IMR-90 (cell line): ENCODE measurements around the gene ZNF575. TPM values are rescaled to one million over a fixed set of nuclear protein-coding genes. Genes with fewer than 3 reads are reported as not detected.

Source experiments
- ATAC-seq: fragments of 200-7000 bp; cut with Tn5 transposase; 2 replicates; pipeline ENCODE4 v1.9.1; 2020; ENCODE audit warnings: low read depth, mild to moderate bottlenecking, moderate library complexity
- BruUV-seq: library from RNA; stranded (reverse); fragments of 400-500 nt; replicated peaks from 2 replicates; lab custom pipeline; 2021; lab: Mats Ljungman, UMichigan
- CTCF ChIA-PET: fragments of 300-600 bp; formaldehyde crosslinking; extraction: SDS; loops from one replicate; lab custom pipeline; 2021; ENCODE audit warnings: antibody characterized with exemption; lab: Yijun Ruan, JAX
- POLR2A ChIA-PET: fragments of 300-600 bp; sonication (Branson Sonifier 250); formaldehyde crosslinking; loops from one replicate; lab custom pipeline; 2022; ENCODE audit warnings: antibody characterized with exemption; ENCODE audit not compliant: unreplicated experiment; lab: Charles Lee
- DNase-seq: peaks from one replicate; pipeline ENCODE4 v3.0.0; 2013
- H2AFZ ChIP-seq: replicated peaks from 2 replicates; pipeline ENCODE3; 2013; ENCODE audit warnings: low read length, mild to moderate bottlenecking; ENCODE audit not compliant: poor library complexity
- H2AK5ac ChIP-seq: 2 replicates; pipeline ENCODE4 v1.6.1; 2013; ENCODE audit warnings: low read depth, low read length, inconsistent platforms
- H2AK9ac ChIP-seq: replicated peaks from 2 replicates; pipeline ENCODE3; 2013; ENCODE audit warnings: mild to moderate bottlenecking, low read depth, low read length, moderate library complexity; ENCODE audit not compliant: poor library complexity
- H2BK120ac ChIP-seq: 2 replicates; pipeline ENCODE4 v1.6.1; 2013; ENCODE audit warnings: low read depth, low read length, inconsistent platforms
- H2BK15ac ChIP-seq: 3 replicates; pipeline ENCODE4 v1.6.1; 2013; ENCODE audit warnings: low read depth, low read length, inconsistent platforms
- H2BK20ac ChIP-seq: 2 replicates; pipeline ENCODE4 v1.6.1; 2013; ENCODE audit warnings: low read depth, mild to moderate bottlenecking, inconsistent platforms, low read length, moderate library complexity
- H2BK5ac ChIP-seq: 2 replicates; pipeline ENCODE4 v1.6.1; 2013; ENCODE audit warnings: mild to moderate bottlenecking, low read depth, low read length, inconsistent platforms; ENCODE audit not compliant: poor library complexity, severe bottlenecking
- H3K14ac ChIP-seq: replicated peaks from 2 replicates; pipeline ENCODE4 v1.6.1; 2013; ENCODE audit warnings: low read depth, low read length, inconsistent platforms
- H3K18ac ChIP-seq: 2 replicates; pipeline ENCODE4 v1.6.1; 2013; ENCODE audit warnings: low read depth, low read length, control low read depth
- H3K23ac ChIP-seq: 2 replicates; pipeline ENCODE4 v1.6.1; 2013; ENCODE audit warnings: low read depth, low read length, inconsistent platforms
- H3K27ac ChIP-seq: 2 replicates; pipeline ENCODE4 v1.5.1; 2013; ENCODE audit warnings: mild to moderate bottlenecking, control low read depth, low read length; ENCODE audit not compliant: insufficient read depth
- H3K27me3 ChIP-seq: 2 replicates; pipeline ENCODE4 v1.6.1; 2013; ENCODE audit warnings: low read length; ENCODE audit not compliant: control insufficient read depth, insufficient read depth
- H3K36me3 ChIP-seq: 2 replicates; pipeline ENCODE4 v1.6.1; 2013; ENCODE audit warnings: low read length, mixed read lengths; ENCODE audit not compliant: control insufficient read depth, insufficient read depth
- H3K4ac ChIP-seq: 2 replicates; pipeline ENCODE4 v1.6.1; 2013; ENCODE audit warnings: low read depth, low read length, inconsistent platforms
- H3K4me1 ChIP-seq: 2 replicates; pipeline ENCODE4 v1.6.1; 2013; ENCODE audit warnings: low read length, mixed read lengths; ENCODE audit not compliant: control insufficient read depth, insufficient read depth
- H3K4me2 ChIP-seq: 2 replicates; pipeline ENCODE4 v1.6.1; 2013; ENCODE audit warnings: low read depth, mild to moderate bottlenecking, control low read depth, low read length, moderate library complexity
- H3K4me3 ChIP-seq: 2 replicates; pipeline ENCODE4 v1.5.1; 2013; ENCODE audit warnings: low read depth, mild to moderate bottlenecking, control low read depth, low read length, moderate library complexity; ENCODE audit not compliant: insufficient read depth
- H3K56ac ChIP-seq: 2 replicates; pipeline ENCODE4 v1.6.1; 2013; ENCODE audit warnings: low read length, inconsistent platforms; ENCODE audit not compliant: insufficient read depth; ENCODE audit errors: extremely low read depth
- H3K79me1 ChIP-seq, 2 experiments: 2 replicates each; pipeline ENCODE4 v1.6.1; 2013; ENCODE audit warnings: low read length in 2 of 2, inconsistent platforms in 1 of 2, low read depth in 1 of 2
- H3K9ac ChIP-seq: 2 replicates; pipeline ENCODE4 v1.6.1; 2013; ENCODE audit warnings: low read depth, low read length, control low read depth
- H3K9me1 ChIP-seq: 2 replicates; pipeline ENCODE4 v1.6.1; 2013; ENCODE audit warnings: low read length, inconsistent platforms; ENCODE audit not compliant: insufficient read depth
- H3K9me3 ChIP-seq: 2 replicates; pipeline ENCODE4 v1.6.1; 2013; ENCODE audit warnings: low read length; ENCODE audit not compliant: control insufficient read depth, insufficient read depth
- H4K20me1 ChIP-seq: 2 replicates; pipeline ENCODE4 v1.6.1; 2013; ENCODE audit warnings: low read length, inconsistent platforms; ENCODE audit not compliant: insufficient read depth
- H4K5ac ChIP-seq: 2 replicates; pipeline ENCODE4 v1.6.1; 2013; ENCODE audit warnings: mild to moderate bottlenecking, low read depth, low read length, control low read depth
- H4K8ac ChIP-seq, 2 experiments: 2 replicates each; pipeline ENCODE4 v1.6.1; 2013; ENCODE audit warnings: low read depth in 2 of 2, low read length in 2 of 2, control low read depth in 1 of 2, inconsistent platforms in 1 of 2
- H4K91ac ChIP-seq: 2 replicates; pipeline ENCODE4 v1.6.1; 2013; ENCODE audit warnings: low read depth, low read length, inconsistent platforms; ENCODE audit not compliant: insufficient read depth
- CHD1 ChIP-seq: IDR thresholded peaks from 2 replicates; pipeline ENCODE4 v1.6.1; 2012; ENCODE audit warnings: low read depth, low read length, improper control_type of control experiment
- FOS ChIP-seq: fragments of 150-350 bp; IDR thresholded peaks from 2 replicates; pipeline ENCODE4 v1.6.1; 2016; ENCODE audit warnings: low read depth, low read length
- MAFK ChIP-seq: IDR thresholded peaks from 2 replicates; pipeline ENCODE4 v1.6.1; 2012; ENCODE audit warnings: low read depth, low read length, improper control_type of control experiment
- MAZ ChIP-seq: IDR thresholded peaks from 2 replicates; pipeline ENCODE4 v1.6.1; 2012; ENCODE audit warnings: low read depth, mild to moderate bottlenecking, low read length, improper control_type of control experiment, moderate library complexity, borderline replicate concordance
- RAD21 ChIP-seq: IDR thresholded peaks from 2 replicates; pipeline ENCODE4 v1.6.1; 2012; ENCODE audit warnings: low read length, improper control_type of control experiment
- SMC3 ChIP-seq: fragments of 150-350 bp; IDR thresholded peaks from 2 replicates; pipeline ENCODE4 v1.6.1; 2016; ENCODE audit warnings: low read depth, mild to moderate bottlenecking, antibody characterized with exemption, low read length, moderate library complexity
- WGBS, 2 experiments: methylation state at CpG; one replicate each; pipeline versions ENCODE4 v1.1.5 to v1.1.7; 2013; ENCODE audit warnings: missing lambda C conversion rate in 2 of 2; ENCODE audit not compliant: insufficient read length in 1 of 2; ENCODE audit errors: extremely low coverage in 2 of 2; 5-methylcytosine and 5-hydroxymethylcytosine counted together
- dilution Hi-C: fragments of 300-500 bp; cut with HindIII; formaldehyde crosslinking; loops from one replicate; pipeline ENCODE4 v1.14.3; 2018; ENCODE audit warnings: low sequenced_read_pairs; ENCODE audit not compliant: unreplicated experiment
- in situ Hi-C: fragments of 300-500 bp; cut with MboI; formaldehyde crosslinking; loops from 3 replicates; pipeline ENCODE4 v1.14.3; 2019; ENCODE audit warnings: low sequenced_read_pairs, inconsistent platforms, mixed read lengths
- intact Hi-C: fragments of 100-400 bp; cut with micrococcal nuclease; formaldehyde crosslinking; loops from 2 replicates; pipeline ENCODE4 v1.10.0; 2022
- polyA plus RNA-seq, 3 experiments: library from polyadenylated mRNA; depleted of rRNA; stranded (reverse); fragments of >200 nt; gene quantifications; 2 replicates each; pipeline ENCODE4 v1.2.3, GENCODE V29; 2012; ENCODE audit warnings: low replicate concordance in 1 of 3
- total RNA-seq: library from RNA; depleted of rRNA; stranded (reverse); fragments of >200 nt; gene quantifications from 2 replicates; pipeline ENCODE4 v1.2.3, GENCODE V29; 2012
- TF ChIP-seq, protein P1 (sequence below): fragments of 150-350 bp; IDR thresholded peaks from 2 replicates; pipeline ENCODE4 v1.6.1; 2017; ENCODE audit warnings: mild to moderate bottlenecking, antibody characterized with exemption, low read length, low read depth

ZNF575 gene
- total and polyA plus RNA-seq, 2 of the 4 experiments (the other 2 are of a cell fraction), result 0.77 TPM; not detected in 1

GRCh38 chr19:43485951-43486350 lies 47.0 kb upstream of the ZNF575 start:
- no peak overlapping the region for H2BK20ac ChIP-seq
- BruUV-seq, result no TSS peak
- no peak overlapping the region for H4K91ac ChIP-seq
- H3K9me1 ChIP-seq, result peaks cover 5% of the 10 kb centered on the region; the same call in 1 of the 2 replicates
- intact Hi-C loops, result no loop called here
- peaks cover 4% of the 10 kb centered on the region; the same call in 1 of the 2 replicates for H3K36me3 ChIP-seq
- no peak overlapping the region for H3K23ac ChIP-seq
- no peak overlapping the region for H3K18ac ChIP-seq
- no peak overlapping the region for H3K4me3 ChIP-seq
- TF ChIP-seq, protein P1, sequence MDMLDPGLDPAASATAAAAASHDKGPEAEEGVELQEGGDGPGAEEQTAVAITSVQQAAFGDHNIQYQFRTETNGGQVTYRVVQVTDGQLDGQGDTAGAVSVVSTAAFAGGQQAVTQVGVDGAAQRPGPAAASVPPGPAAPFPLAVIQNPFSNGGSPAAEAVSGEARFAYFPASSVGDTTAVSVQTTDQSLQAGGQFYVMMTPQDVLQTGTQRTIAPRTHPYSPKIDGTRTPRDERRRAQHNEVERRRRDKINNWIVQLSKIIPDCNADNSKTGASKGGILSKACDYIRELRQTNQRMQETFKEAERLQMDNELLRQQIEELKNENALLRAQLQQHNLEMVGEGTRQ, result no peak
- no peak for TF ChIP-seq MAZ
- no peak for TF ChIP-seq CHD1
- TF ChIP-seq SMC3, result no peak
- TF ChIP-seq MAFK, result no peak
- TF ChIP-seq FOS, result no peak
- no peak for TF ChIP-seq RAD21
- no peak overlapping the region for H2BK15ac ChIP-seq
- ChIA-PET POLR2A (no interaction called here), CTCF (no interaction called here)
- H3K4ac ChIP-seq, result no peak overlapping the region
- H3K9ac ChIP-seq, result no peak overlapping the region
- no peaks in the 10 kb centered on the region for H4K20me1 ChIP-seq
- no peaks in the 10 kb centered on the region for H3K27me3 ChIP-seq
- no peak overlapping the region; the same call in 1 of the 2 replicates for H2AK5ac ChIP-seq
- no peaks in the 10 kb centered on the region for H3K9me3 ChIP-seq
- no peak overlapping the region for H2AFZ ChIP-seq
- 100% methylated on average over 3 of the region's 6 CpGs; no CpG with 5 or more reads in 1 of the 2 experiments for WGBS, 2 experiments
- no peak for ATAC-seq
- dilution Hi-C loops, result no loop called here
- H4K5ac ChIP-seq, result no peak overlapping the region
- H3K27ac ChIP-seq, result no peak overlapping the region
- DNase-seq, result no peak
- H2BK5ac ChIP-seq, result no peak overlapping the region
- H2AK9ac ChIP-seq, result no peak overlapping the region
- no peak overlapping the region for H2BK120ac ChIP-seq
- in situ Hi-C loops, result no loop called here
- no peak overlapping the region for H4K8ac ChIP-seq
- H3K4me1 ChIP-seq, result no peaks in the 10 kb centered on the region
- H3K4me2 ChIP-seq, result no peak overlapping the region
- H3K14ac ChIP-seq, result no peak overlapping the region
- H3K56ac ChIP-seq, result no peak overlapping the region
- H3K79me1 ChIP-seq, result no peaks in the 10 kb centered on the region
